A549 (cell line): ENCODE measurements around the gene BLMH. TPM values are rescaled to one million over a fixed set of nuclear protein-coding genes. Genes with fewer than 3 reads are reported as not detected.

Experiments used
- ATAC-seq, 2 experiments: fragments of 200-7000 bp in 1 of 2; fragments of >200 bp in 1 of 2; cut with Nextera tagmentation in 1 of 2; cut with Tn5 transposase in 1 of 2; 3 replicates each; pipeline versions ENCODE4 v1.8.0 to v1.9.1; 2018 to 2020; ENCODE audit warnings: mild to moderate bottlenecking in 1 of 2, moderate library complexity in 1 of 2
- CTCF ChIA-PET: fragments of 300-600 bp; sonication (Branson Sonifier 250); formaldehyde crosslinking; extraction: SDS; loops from one replicate; lab custom pipeline; 2021; ENCODE audit warnings: antibody characterized with exemption, inconsistent platforms; lab: Yijun Ruan, JAX
- POLR2A ChIA-PET: fragments of 350-600 bp; formaldehyde crosslinking; extraction: SDS; loops from one replicate; lab custom pipeline; 2021; ENCODE audit warnings: antibody characterized with exemption, inconsistent platforms; lab: Yijun Ruan, JAX
- DNase-seq, 2 experiments: peaks; one replicate each; pipeline versions ENCODE4 v3.0.0 to v3.0.0-alpha.2; 2011 to 2016; ENCODE audit warnings: low read depth in 1 of 2, low spot score in 1 of 2
- FAIRE-seq: peaks from 2 replicates; lab custom pipeline; 2011; peaks lifted over from hg19 to GRCh38; lab: Jason Lieb, UNC
- H3K27ac ChIP-seq, 2 experiments: fragments of >200 bp; sonication (Bioruptor Twin); formaldehyde crosslinking; 3 replicates each; pipeline ENCODE4 v1.5.1; 2016 to 2017
- H3K4me1 ChIP-seq: fragments of >200 bp; sonication (Bioruptor Twin); formaldehyde crosslinking; 3 replicates; pipeline ENCODE4 v1.6.1; 2016
- H3K4me2 ChIP-seq: fragments of >200 bp; sonication (Bioruptor Twin); formaldehyde crosslinking; 3 replicates; pipeline ENCODE4 v1.6.1; 2016
- H3K4me3 ChIP-seq: fragments of >200 bp; sonication (Bioruptor Twin); formaldehyde crosslinking; 3 replicates; pipeline ENCODE4 v1.5.1; 2016
- H3K9me3 ChIP-seq: fragments of >200 bp; sonication (Bioruptor Twin); formaldehyde crosslinking; 3 replicates; pipeline ENCODE4 v1.6.1; 2016
- ATOH8 ChIP-seq: fragments of 250-450 bp; sonication (Bioruptor Pico); IDR thresholded peaks from 2 replicates; pipeline ENCODE4 v1.5.0; 2020; ENCODE audit warnings: low read depth, mild to moderate bottlenecking, moderate library complexity
- BHLHE40 ChIP-seq: IDR thresholded peaks from 2 replicates; pipeline ENCODE4 v1.6.1; 2012; ENCODE audit warnings: low read depth, low read length, inconsistent platforms
- CBX2 ChIP-seq: fragments of 200-600 bp; sonication (generic); IDR thresholded peaks from 2 replicates; pipeline ENCODE4 v1.6.1; 2016; ENCODE audit warnings: low read depth, mild to moderate bottlenecking, borderline replicate concordance
- CBX8 ChIP-seq: fragments of 200-600 bp; sonication (generic); IDR thresholded peaks from 2 replicates; pipeline ENCODE4 v1.6.1; 2016
- CHD2 ChIP-seq: fragments of 150-350 bp; IDR thresholded peaks from 2 replicates; pipeline ENCODE4 v1.6.1; 2014; ENCODE audit warnings: low read length; ENCODE audit not compliant: partially characterized antibody
- CHD4 ChIP-seq: fragments of 200-600 bp; sonication (generic); IDR thresholded peaks from 2 replicates; pipeline ENCODE4 v1.6.1; 2016; ENCODE audit warnings: antibody characterized with exemption, mild to moderate bottlenecking, borderline replicate concordance
- EHMT2 ChIP-seq: fragments of 200-600 bp; sonication (generic); IDR thresholded peaks from 2 replicates; pipeline ENCODE4 v1.6.1; 2016; ENCODE audit warnings: antibody characterized with exemption, low read depth, mild to moderate bottlenecking, moderate library complexity
- EP300 ChIP-seq, 2 experiments: fragments of >200 bp; sonication (Bioruptor Twin); formaldehyde crosslinking; IDR thresholded peaks; 2 replicates in 1 of 2; 3 replicates in 1 of 2; pipeline ENCODE4 v1.6.1; 2016 to 2017
- FOXS1 ChIP-seq: fragments of 250-450 bp; sonication (Bioruptor Pico); IDR thresholded peaks from 2 replicates; pipeline ENCODE4 v1.5.0; 2020; ENCODE audit warnings: mild to moderate bottlenecking, moderate library complexity
- GATA3 ChIP-seq: IDR thresholded peaks from 2 replicates; pipeline ENCODE4 v1.6.1; 2012; ENCODE audit warnings: borderline replicate concordance
- HEYL ChIP-seq: fragments of 250-450 bp; sonication (Bioruptor Pico); IDR thresholded peaks from 2 replicates; pipeline ENCODE4 v1.8.0; 2021; ENCODE audit warnings: mild to moderate bottlenecking, moderate library complexity
- HMGXB4 ChIP-seq: fragments of 250-450 bp; sonication (Bioruptor Pico); IDR thresholded peaks from 2 replicates; pipeline ENCODE4 v1.5.0; 2021; ENCODE audit warnings: mild to moderate bottlenecking, moderate library complexity, borderline replicate concordance
- JUN ChIP-seq, 2 experiments: fragments of >200 bp; sonication (Bioruptor Twin); formaldehyde crosslinking; IDR thresholded peaks; 2 replicates in 1 of 2; 3 replicates in 1 of 2; pipeline ENCODE4 v1.6.1; 2016 to 2017
- MAZ ChIP-seq: fragments of 150-350 bp; IDR thresholded peaks from 2 replicates; pipeline ENCODE4 v1.6.1; 2014; ENCODE audit warnings: antibody characterized with exemption, low read depth, low read length, borderline replicate concordance
- PHF8 ChIP-seq: fragments of 200-600 bp; sonication (generic); IDR thresholded peaks from 2 replicates; pipeline ENCODE4 v1.6.1; 2016; ENCODE audit warnings: low read depth, mild to moderate bottlenecking, antibody characterized with exemption, moderate library complexity, borderline replicate concordance
- RARB ChIP-seq: fragments of 250-450 bp; sonication (Bioruptor Pico); IDR thresholded peaks from 2 replicates; pipeline ENCODE4 v1.8.0; 2021; ENCODE audit warnings: mild to moderate bottlenecking, moderate library complexity
- RFX5 ChIP-seq: fragments of 450-650 bp; IDR thresholded peaks from 2 replicates; pipeline ENCODE4 v1.7.1; 2014; ENCODE audit warnings: antibody characterized with exemption, mild to moderate bottlenecking, moderate library complexity
- RNF2 ChIP-seq: fragments of 200-600 bp; sonication (generic); IDR thresholded peaks from 2 replicates; pipeline ENCODE4 v1.6.1; 2016; ENCODE audit warnings: low read depth, mild to moderate bottlenecking, antibody characterized with exemption, moderate library complexity, borderline replicate concordance
- SREBF2 ChIP-seq: fragments of 450-650 bp; IDR thresholded peaks from 2 replicates; pipeline ENCODE4 v1.6.1; 2014; ENCODE audit warnings: mild to moderate bottlenecking, moderate library complexity
- TFCP2L1 ChIP-seq: fragments of 250-450 bp; sonication (Bioruptor Pico); IDR thresholded peaks from 2 replicates; pipeline ENCODE4 v1.5.0; 2021; ENCODE audit warnings: mild to moderate bottlenecking
- USF2 ChIP-seq: fragments of 450-650 bp; IDR thresholded peaks from 2 replicates; pipeline ENCODE4 v1.6.1; 2014; ENCODE audit warnings: antibody characterized with exemption
- ZC3H11A ChIP-seq: fragments of 450-650 bp; IDR thresholded peaks from 2 replicates; pipeline ENCODE4 v1.6.1; 2014; ENCODE audit warnings: antibody characterized with exemption, mild to moderate bottlenecking
- ZFP36 ChIP-seq: fragments of 450-650 bp; IDR thresholded peaks from 2 replicates; pipeline ENCODE4 v1.6.1; 2014; ENCODE audit warnings: borderline replicate concordance; ENCODE audit not compliant: partially characterized antibody
- WGBS: methylation state at CpG from one replicate; pipeline ENCODE4 v1.1.6; 2017; ENCODE audit errors: missing lambda C conversion rate; 5-methylcytosine and 5-hydroxymethylcytosine counted together
- polyA plus RNA-seq, 4 experiments: library from polyadenylated mRNA; depleted of rRNA in 3 of 4; stranded (reverse); fragments of >200 nt; fragmentation: RNase III in 1 of 4; extraction: RNeasy Plus Mini Kit Qiagen cat#74134 plus additional on column Dnase treatment in 1 of 4; gene quantifications; 2 replicates in 3 of 4; 3 replicates in 1 of 4; pipeline ENCODE4 v1.2.3, GENCODE V29; 2011 to 2017
- TF ChIP-seq, protein P1 (sequence below): IDR thresholded peaks from 2 replicates; pipeline ENCODE4 v1.6.1; 2012; ENCODE audit warnings: low read depth, borderline replicate concordance
- TF ChIP-seq, protein P2 (sequence below): fragments of >200 bp; sonication (Bioruptor Twin); formaldehyde crosslinking; IDR thresholded peaks from 3 replicates; pipeline ENCODE4 v1.6.1; 2016
- TF ChIP-seq, protein P3 (sequence below): IDR thresholded peaks from 2 replicates; pipeline ENCODE4 v1.6.1; 2012

BLMH gene
- polyA plus RNA-seq, 2 of the 4 experiments (the other 2 are of a cell fraction): 38.5 to 66.4 TPM

DNA sequence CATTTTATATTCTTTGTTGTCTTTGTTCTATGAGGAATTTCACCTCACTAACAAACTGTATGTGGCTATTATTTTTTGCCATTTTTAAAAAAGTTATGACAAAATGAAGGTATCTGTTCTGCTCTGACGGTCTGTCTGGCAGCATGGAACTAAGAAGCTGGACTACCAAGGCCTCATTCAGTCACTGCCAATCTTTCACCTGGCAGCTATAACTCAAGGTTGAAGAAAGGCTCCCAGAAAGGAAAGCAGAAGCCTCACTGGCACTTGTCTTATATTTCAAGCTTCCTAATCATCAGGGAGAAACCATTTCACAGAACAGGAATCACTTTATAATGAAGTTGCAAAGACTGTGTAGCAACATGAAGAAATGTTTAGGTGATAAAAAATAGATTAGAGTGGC lies 37.6 kb downstream of the BLMH start:
- DNase-seq (no peak), ATAC-seq (no peak), FAIRE-seq (no peak)
- no peaks in the 10 kb centered on the region for H3K9me3 ChIP-seq
- TF ChIP-seq CBX2 (no peak), HEYL (CRISPR knock-in tag) (no peak), HMGXB4 (no peak), EP300 (IDR thresholded peaks at IDR 0.05) (no peak), RFX5 (no peak), RNF2 (no peak), ATOH8 (CRISPR knock-in tag) (no peak), BHLHE40 (no peak), RARB (no peak), ZFP36 (no peak), PHF8 (no peak), USF2 (no peak), ZC3H11A (no peak), CBX8 (no peak), JUN (IDR thresholded peaks at IDR 0.05) (no peak), MAZ (no peak)
- TF ChIP-seq, protein P1, sequence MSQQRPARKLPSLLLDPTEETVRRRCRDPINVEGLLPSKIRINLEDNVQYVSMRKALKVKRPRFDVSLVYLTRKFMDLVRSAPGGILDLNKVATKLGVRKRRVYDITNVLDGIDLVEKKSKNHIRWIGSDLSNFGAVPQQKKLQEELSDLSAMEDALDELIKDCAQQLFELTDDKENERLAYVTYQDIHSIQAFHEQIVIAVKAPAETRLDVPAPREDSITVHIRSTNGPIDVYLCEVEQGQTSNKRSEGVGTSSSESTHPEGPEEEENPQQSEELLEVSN: no peak
- TF ChIP-seq, protein P2, sequence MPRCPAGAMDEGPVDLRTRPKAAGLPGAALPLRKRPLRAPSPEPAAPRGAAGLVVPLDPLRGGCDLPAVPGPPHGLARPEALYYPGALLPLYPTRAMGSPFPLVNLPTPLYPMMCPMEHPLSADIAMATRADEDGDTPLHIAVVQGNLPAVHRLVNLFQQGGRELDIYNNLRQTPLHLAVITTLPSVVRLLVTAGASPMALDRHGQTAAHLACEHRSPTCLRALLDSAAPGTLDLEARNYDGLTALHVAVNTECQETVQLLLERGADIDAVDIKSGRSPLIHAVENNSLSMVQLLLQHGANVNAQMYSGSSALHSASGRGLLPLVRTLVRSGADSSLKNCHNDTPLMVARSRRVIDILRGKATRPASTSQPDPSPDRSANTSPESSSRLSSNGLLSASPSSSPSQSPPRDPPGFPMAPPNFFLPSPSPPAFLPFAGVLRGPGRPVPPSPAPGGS: no peak
- CTCF ChIA-PET: interaction anchor here (2.1 kb wide), 1 partner anchor 18 kb away, joined by 10 read pairs; the partner anchor contains the start of gene SLC6A4
- H3K4me3 ChIP-seq: no peak overlapping the region
- H3K27ac ChIP-seq: no peak overlapping the region
- 91% methylated on average over 1 of the region's 1 CpG for WGBS
- no peak overlapping the region for H3K4me2 ChIP-seq
- no peaks in the 10 kb centered on the region for H3K4me1 ChIP-seq
- POLR2A ChIA-PET: no interaction called here

DNA sequence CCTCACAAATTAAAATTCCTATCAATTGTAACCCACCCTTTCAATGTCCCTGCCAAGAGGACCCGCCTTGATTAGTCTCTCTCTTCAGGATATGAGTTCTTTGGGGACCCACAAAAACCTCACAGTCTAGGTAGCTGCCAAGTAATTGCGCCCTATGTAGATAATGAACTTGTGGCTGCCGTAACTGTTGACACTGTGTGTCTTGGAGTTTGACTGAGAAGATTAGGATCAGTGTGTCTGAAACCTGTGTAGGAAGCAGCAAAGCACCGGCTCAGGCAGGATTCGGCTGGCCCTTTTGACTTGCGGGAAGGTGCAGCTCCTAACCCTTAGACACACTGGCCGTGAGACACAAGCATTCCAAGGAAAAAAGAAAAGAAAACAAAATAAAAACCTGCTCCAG lies 38.4 kb downstream of the BLMH start:
- no peak overlapping the region for H3K4me2 ChIP-seq
- no peak for FAIRE-seq
- H3K4me3 ChIP-seq: no peak overlapping the region
- POLR2A ChIA-PET: no interaction called here
- TF ChIP-seq CHD4 (no peak), GATA3 (no peak), FOXS1 (no peak), SREBF2 (no peak), TFCP2L1 (no peak), CHD2 (no peak), RARB (no peak), EHMT2 (no peak), HEYL (CRISPR knock-in tag) (no peak), USF2 (no peak)
- TF ChIP-seq, protein P3, sequence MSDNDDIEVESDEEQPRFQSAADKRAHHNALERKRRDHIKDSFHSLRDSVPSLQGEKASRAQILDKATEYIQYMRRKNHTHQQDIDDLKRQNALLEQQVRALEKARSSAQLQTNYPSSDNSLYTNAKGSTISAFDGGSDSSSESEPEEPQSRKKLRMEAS: no peak
- TF ChIP-seq, all 56 proteins: peak for 0
- H3K4me1 ChIP-seq: no peaks in the 10 kb centered on the region
- no peak overlapping the region for H3K27ac ChIP-seq
- 91% methylated on average over 7 of the region's 7 CpGs for WGBS
- H3K9me3 ChIP-seq: no peaks in the 10 kb centered on the region
- no peak for ATAC-seq
- DNase-seq: no peak
- CTCF ChIA-PET: interaction anchor here (0.9 to 2.1 kb wide), 4 partner anchors 15 to 128 kb away, joined by 3 to 10 read pairs (median 4); partner anchors contain the start of gene SLC6A4
